SHP77 treated with DMSO at 0.1 percent for 48 hours (cell line): ENCODE results near the gene CXCR6.

Source experiments
- DNase-seq: peaks from one replicate; lab custom pipeline; 2025; lab: John Stamatoyannopoulos, UW

The CXCR6 gene

DNA sequence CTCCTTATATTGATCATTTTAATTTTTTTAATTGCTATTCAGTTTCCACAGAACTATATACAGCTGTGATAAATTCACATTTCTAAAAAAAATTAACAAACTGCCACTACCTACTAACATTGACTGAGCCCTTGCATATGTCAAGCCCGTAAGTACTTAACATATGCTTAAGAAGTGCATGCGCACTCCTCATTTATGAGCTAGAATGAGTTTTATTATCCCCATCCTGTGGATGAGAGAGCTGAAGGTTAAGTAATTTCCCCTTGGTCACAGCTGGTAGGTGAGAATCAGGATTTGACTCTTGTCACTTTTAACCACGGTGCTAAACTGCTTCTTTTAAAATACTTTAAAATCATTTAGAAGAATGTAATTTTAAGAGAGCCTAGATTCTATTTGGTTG lies 25.9 kb downstream of the CXCR6 start:
- no peak for DNase-seq

DNA sequence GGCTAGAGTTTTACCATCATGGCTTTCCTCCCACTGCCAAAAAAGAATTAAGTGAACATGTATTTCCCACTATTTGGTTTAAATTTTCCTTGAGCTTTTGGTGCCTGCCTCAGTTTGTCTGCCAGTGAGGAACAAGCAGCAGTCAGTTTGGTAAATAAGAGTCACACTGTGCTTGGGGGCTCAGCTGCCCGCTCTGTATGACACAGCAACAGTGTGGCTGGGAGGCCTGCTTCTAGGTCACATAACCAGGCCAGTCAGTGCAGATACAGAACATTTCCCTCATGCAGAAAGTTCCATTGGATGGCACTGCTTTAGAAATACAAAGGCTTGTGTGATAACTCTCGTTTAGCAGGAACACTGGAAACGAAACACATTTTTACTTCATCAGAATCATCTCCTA lies 26.7 kb downstream of the CXCR6 start:
- no peak for DNase-seq

DNA sequence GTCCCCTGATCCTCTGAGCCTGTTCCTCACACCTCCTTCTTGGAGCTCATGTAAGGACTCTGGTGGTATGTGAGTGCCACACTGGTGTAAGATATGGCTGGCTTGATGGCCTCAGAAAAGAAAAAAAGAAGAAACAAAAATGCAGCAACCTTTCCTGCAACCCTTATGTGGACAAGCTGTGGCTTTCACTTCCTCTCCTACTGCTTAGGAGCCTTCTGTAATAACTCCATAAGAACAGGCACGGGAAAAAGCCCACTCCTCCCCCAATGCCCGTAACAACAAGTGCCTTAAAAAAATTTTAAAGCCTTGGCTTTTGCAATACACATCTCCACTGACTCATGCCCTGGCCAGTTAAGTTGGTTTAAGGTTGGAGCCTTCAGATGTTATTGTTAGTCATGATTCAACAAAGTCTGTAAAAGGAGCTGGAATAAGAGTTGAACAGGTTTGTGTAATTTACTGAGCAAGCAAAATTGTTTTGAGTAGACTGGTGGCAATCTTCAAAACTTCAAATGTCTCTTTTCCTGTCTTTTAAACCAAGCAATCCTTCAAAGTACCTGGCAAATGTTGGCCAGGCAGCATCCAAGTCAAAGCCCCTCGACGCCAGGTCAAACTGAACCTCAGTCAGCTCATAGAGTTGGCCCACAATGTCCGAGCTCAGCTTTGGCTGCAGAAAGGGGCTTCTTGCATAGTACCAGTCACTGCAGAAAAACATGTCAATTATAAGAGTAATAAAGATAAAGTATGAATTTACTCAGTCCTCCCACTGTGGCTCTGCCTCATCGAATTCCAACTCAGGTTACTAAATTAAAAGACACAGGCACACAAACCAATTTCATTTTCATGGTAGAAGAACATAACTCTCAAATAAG lies 29.5 kb downstream of the CXCR6 start:
- no peak for DNase-seq

DNA sequence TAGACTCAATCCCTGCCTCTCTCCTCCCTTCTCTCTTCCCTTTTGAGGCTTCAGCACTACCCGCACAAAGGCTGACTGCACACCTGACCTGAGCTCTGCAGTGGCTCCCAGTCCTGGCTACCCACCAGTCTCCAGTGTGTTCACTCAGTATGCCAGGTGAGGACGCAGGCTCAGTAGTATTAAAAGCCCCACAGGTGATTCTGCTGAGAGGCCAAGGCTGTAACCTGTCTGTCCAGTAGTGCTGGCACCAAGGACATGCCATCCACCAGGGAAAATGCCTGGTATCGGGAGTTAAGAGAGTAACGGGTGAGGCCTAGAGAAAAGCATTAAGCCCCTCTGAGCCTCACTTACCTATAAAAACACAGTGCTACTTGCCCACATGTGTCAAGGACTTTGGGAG lies 31.4 kb downstream of the CXCR6 start:
- no peak for DNase-seq

DNA sequence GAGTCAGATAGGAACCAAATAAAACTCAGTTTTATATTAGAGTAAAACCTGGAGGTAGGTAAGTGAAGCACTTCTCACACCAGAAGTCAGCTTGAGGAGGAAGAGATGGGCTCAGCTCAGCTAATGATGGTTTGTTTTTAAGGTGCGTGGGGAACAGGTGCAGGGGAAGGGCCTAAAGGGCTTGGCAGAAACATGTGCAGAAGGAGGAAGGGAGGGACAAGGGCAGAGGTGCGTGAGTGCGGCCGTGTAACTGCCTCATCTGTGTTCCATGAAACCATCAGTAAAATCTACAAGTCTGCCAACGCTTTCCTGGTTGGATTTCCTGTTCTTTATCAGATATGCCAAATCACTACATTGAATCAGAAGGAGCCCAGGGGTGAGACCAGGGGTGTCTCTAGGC lies 32.4 kb downstream of the CXCR6 start:
- DNase-seq = no peak

DNA sequence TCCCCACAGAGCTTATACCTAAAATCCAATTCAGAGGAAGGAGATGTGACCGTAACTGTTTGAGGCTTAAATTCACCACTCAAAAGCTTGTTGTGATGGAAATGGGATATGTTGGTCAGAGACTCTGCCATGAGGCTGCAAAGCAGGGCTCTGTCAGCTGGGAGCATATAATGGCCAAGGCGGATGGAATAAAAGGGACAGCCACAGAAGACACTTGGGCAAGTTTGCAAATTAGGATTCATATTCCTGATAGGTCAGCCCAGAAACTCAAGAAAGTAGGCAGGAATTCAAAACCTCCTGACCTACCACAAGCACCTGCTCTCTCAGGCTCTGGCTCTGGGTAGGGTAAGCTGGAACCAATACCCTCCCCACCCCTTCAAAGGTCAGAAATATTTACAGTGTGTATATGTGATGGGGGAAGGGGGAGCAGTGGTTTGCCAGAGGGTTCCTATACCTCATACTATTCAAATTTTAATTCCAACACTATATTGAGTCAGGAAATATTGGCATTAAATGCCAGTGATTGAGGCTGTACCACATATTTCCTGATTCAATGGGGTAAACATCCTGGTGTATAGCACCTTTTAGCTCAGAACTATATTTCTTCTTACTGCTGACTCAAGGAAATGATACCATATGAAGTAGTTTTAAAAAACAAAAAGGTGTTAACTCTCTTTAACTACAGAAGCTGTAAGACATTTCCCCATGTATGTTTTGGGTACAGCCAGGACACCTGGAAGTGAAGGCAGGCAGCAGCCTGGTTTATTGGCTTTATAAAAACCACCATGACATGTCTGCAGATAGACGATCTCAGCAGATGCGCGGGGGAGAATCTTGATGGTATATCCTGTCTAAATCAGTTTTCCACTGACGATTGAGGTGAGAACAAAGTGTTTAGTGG lies 33.2 kb downstream of the CXCR6 start:
- DNase-seq = no peak

DNA sequence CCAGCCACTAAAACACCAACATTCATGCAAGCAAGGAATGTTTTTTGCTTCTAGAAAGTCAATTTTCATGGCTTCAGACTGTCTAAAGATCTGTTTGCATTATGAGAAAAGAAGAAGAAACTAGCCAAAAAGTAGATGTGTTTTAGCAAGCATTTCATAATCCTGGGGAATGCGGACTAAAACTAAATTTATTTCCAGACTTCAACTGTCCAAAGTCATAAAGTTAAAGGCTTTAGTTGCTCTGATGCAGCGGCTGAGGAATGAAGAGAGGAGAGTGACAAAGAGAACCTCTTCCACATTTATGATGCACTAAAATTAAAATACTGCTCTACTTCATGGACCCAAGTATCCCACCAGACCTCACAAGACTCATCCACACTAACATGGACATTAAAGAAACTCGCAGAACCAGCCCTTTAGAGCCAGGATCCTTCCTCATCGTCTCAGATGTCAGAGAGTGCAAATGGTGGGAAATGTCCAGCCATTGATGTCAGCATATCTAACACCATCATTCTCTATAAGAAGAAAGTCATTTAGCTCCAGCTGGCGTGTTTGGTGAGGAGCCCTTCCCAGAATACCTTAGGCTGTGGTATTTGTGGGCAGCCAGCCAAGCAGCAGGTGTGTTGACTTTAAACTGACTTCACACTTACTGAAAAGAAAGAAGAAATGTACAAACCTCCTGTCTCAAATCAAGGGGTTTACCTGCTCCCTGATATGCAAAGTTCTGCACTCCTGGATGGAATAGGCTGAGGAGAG lies 34.9 kb downstream of the CXCR6 start:
- DNase-seq = peak; percentile 57

DNA sequence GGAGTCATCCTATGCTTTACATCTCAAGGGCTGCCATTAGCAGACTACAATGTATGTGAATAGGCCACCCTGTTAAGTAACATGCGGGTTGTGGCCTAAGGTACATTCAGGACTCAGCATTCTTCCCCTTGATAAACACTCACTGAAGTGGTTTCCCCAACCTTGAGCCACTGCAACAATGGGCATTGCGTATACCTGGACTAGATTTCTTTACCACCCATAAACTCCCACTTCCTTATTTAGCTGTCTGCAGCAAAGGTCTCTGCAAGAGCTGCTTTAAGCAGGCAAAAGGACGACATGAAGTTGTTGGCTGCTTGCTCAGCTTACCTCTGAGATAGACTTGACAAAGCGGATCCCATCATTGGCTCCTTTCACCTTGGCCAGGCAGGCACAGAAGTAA lies 36.1 kb downstream of the CXCR6 start:
- DNase-seq = no peak

DNA sequence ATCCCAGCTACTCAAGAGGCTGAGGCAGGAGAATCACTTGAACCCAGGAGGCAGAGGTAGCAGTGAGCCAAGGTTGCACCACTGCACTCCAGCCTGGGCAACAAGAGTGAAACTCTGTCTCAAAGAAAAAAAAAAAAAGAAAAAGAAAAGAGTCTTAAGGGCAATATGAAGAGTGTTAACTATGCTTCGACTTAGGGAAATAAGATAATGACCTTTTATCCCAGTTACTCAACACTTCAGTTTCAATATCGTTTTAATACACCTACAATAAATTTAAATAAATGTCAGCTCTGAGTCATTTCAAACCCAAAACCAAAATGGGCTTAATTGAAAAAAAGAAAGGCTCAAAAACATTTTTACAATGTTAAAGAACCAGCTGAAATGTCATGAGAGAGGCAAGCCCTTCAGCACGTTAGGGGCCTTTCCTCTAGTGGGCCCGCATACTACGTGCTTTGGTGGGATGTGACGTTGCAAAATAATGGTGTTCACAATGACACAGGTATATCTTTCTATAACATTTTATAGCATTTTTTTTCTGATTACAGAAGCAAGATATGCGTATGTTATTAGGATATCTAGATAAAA lies 37.1 kb downstream of the CXCR6 start:
- no peak for DNase-seq

DNA sequence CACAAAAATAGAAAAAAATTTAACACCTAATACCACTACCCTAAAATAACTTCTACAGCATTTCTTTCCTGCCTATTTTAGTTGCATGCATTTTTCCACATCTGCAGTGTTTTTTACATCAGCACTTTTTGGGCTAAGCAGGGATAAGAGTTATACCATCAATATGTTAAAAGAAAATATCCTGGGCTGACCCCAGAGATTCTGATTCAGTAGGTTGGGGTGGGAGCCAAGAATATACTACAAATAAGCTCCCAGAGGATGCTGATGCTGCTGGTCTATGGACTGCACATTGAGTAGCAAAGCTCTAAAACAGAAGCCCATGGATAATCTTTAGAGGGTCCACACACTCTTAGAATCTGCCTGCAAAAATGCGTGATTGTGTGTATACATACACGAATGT lies 37.6 kb downstream of the CXCR6 start:
- DNase-seq = no peak

DNA sequence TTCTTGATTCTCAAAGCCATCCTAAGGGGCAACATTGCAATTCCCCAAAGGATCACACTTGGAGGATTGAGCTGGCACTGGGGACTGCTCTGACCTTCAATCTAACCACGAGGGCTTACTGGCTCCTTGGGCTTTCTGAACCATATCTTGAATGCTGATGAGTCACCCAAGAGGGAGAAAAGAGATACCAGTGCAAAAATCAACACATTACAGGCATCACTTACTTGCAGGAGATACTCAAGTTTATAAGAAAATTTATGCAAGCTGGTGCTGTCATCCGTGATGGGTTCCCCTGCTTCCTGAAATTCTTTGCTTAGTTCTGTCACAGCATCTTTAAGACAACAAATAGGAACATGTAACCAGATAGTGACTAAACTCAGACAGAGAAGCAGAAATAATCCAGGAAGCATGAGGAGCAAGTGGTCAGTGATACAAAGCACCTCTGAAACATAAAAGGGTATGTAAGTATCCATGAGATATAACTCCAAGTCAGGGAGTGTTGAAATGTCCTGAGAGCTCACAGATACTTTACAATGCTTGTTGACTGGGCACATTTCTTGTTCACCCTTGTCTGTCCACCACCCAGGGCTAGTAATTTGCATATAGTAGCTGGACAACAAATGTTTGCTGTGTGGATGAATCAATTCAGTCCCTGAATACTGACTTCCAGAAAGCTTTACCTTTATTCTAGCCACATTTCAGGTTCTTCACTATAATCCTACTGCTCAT lies 38.2 kb downstream of the CXCR6 start:
- no peak for DNase-seq

DNA sequence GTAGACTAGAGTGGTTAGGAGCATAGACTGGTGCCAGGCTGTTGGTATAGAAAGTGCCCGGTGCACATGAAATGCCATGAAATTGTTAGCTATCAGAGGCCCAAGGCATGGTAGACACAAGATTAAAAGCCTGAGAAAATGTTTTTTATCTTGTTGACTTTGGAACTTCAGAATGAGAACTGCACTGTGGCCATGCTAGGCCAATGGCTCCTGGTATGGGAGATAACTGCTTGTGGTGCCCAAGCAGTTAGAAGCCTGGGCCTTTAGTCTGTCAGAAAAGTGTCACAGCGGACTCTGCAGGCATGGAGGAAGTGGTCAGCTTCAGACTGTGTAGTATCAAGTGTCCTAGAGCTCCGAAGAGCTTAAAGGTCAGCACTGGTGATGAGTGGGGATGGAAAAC lies 40.5 kb downstream of the CXCR6 start:
- DNase-seq = no peak

DNA sequence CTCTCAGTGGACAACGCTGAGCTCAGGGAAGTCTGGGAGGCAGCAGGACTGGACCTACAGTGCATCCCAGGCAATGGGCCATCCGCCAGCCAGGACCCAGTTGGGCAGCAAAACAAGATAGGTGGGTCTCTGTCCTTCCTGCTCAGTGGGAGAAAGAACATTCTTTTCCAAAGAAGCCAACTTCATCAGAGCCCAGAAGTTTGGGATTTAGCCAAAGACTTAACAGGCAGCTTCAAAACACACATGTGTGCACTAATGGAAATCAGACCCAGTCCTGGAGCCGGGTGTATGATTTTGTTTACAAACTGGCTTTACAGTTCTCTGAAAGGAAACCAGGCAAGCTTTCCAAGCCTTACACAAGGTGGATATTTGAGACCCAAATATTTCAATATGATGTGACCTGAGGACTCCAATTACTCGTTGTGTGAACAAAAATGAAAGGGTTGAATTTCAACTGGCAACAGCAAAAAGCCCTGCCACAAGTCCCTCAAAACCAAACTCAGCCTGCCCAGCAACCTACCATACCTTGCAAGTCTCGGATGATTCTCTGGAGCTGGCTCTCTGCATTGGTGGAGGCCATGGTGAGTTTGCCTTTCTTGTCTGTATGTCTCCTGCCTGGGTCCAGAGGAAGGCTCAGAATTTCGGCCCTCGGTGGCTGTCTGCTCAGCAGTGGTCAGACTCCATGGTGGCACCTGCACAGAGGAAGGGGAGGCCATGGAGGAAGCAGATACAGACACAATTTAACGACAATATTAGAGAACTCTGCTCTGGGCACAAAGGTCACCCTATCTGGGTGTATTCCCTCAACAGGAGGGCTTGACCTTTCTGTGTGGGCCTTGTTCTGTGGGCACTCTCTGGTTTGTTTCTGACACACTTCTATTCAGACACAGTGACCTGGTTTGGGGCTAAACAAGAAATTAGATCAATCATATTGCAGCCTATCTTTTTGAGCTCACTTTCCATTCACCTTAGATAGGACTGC lies 41.4 kb downstream of the CXCR6 start:
- DNase-seq = no peak

DNA sequence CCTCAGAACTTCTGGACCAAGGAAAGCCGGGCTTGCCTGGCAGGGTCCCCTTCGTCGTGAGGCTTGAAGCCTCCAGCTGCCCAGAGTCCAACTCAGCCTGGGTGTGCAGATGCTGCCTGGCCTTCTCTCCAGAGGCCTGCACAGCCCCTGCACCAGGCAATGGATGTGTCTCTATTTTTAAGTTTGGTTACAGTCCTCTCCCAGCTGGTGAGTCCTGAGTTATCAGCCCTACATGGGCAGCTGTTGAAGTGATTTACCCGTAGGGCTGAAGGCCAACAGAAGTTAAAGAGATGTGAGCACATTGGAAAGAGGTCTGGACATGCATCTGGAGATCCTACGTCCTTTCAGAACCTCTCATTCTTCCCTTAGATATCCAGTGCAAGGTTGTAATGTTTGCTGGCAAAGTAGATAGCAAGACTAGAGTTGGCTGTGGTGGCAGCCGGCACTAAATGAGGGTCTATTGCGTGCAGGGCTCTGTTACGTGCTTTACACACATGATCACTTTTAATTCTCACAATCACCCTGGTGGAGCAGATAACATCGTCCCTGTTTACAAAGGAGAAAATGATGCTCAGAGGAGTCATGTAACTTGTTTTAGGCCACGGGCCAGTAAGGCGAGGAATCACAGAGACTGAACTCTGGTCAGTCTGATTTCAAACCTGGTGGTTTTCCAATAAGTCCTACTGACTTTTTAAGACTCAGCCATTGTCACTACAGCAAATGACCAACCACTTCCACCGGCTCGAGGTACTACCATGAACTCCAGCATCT lies 42.5 kb downstream of the CXCR6 start:
- DNase-seq = no peak

DNA sequence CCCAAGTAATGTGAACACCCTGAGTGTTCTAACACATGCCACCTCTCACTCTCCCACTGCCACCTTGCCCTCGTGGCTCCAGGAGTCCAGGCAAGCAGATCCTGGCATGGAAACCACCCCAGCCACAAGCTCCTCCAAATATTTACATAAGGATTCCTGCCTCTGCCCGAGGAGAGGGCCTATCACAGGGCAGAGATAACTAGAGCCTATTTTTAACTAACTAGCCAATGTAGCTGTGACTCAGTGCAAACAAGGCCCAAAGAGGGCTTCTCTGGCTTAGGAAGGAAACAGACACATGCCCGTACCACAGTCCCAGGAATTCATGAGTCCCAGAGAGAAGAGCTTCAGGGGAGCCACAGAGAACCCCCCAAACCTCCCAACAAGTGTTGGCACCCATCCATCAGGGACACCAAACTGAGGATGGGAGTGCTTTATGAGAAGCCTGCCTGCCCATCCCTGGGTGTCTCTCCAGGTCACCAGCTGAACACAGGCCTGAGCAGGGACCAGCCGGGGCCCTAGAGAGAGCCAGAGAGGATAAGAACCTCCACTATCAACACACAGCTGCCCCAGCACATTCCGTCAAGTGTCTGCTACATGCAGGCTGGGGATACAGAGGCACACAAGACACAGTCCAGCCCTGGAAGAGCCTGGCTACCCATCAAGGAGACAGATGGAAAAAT lies 43.2 kb downstream of the CXCR6 start:
- peak; percentile 86 for DNase-seq

DNA sequence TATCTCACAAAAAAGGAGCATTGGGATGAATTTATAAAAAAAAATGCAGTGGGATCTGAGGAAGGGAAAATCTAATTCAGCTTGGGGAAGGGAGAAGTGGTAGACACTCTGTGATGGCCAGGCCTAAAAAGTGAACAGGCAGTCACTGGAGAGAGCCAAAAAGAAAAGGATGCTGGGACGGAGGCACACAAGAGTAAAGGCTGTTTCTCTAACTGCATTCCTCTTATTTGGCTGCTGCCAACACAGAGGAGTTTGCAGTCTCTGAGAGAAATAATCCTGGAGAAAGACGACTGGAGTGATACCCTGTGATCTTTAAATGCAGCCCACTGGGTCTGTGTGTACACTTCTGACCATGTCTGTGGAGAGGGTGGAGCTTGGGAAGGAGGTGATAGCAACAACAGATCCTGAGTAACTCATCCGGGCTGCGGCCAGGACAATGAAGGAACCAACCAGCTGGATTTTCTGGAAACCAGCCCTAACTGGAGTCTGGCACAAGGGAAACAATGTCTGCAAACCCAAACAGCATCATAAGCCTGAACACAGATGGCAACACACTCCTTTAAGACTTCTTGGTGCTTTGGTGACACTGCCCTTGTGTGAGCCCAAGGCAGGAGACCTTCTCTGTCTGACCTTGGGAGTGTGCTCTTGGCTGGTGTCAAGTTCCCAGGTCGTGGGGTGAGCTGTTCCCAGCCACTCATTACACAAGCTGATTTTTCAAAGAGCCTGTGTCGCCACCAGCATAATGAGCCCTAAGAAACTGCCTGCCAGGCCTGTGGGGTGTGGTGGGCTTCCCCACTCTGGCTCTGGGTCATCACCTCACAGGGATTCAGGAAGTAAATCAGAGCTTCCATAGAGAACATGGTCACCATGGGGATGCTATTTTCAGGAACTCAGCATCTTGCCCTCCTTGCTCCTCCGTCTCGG lies 44.4 kb downstream of the CXCR6 start:
- DNase-seq = no peak

DNA sequence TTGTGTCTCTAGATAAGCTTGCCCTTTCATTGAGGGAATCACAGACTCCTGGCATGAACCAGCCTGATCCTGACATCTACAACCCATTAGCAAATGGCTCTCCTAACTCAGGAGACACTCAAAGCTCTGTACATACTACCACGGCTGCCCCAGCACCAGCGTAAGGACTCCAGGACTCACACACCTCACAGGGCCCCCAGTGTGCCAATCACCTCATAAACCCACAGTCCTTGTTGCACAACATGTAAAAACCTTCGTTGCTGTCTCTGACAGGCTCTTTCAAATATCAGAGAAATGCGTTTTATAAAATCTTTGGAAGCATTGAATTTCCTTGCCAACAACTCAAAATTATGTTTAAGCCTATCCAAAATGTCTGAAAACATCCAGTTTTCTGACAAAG lies 45.1 kb downstream of the CXCR6 start:
- DNase-seq = no peak

DNA sequence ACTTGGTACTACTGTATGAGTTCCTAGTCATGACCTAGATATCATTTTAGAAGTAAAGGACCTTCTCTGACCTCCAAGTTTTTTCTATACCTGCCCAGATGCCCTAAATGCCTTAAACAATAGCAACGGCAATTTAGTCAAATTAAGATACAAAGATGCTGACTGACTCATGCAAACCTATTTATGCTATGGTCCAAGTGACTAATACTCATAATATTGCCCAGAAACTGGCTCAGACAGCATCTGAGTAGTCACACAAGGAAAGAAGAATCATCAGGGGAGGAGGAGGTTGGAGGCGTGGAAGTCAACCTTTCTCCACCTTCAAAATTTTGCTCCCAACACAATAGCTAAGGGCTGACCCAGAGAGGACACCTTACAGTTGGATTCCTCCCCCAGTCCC lies 45.5 kb downstream of the CXCR6 start:
- no peak for DNase-seq
